HFFc6 (cell line): ENCODE measurements around the gene RBMS2. TPM values are rescaled to one million over a fixed set of nuclear protein-coding genes. Genes with fewer than 3 reads are reported as not detected.

Experiments
- DNase-seq: peaks from one replicate; pipeline ENCODE4 v3.0.0-alpha.2; 2018
- H3K27ac Mint-ChIP-seq: 2 replicates; pipeline ENCODE4 v1.8.0; 2020; ENCODE audit warnings: mild to moderate bottlenecking, mixed read lengths
- H3K27me3 Mint-ChIP-seq: 2 replicates; pipeline ENCODE4 v1.8.0; 2021; ENCODE audit warnings: mild to moderate bottlenecking, moderate library complexity, mixed read lengths; ENCODE audit not compliant: insufficient read depth
- H3K36me3 Mint-ChIP-seq: 2 replicates; pipeline ENCODE4 v1.8.0; 2021; ENCODE audit warnings: low read depth, mixed read lengths
- H3K4me1 Mint-ChIP-seq: 2 replicates; pipeline ENCODE4 v1.8.0; 2020; ENCODE audit warnings: low read depth, mixed read lengths
- H3K4me3 Mint-ChIP-seq: 2 replicates; pipeline ENCODE4 v1.8.0; 2020; ENCODE audit warnings: mild to moderate bottlenecking, moderate library complexity, mixed read lengths
- H3K9me3 Mint-ChIP-seq: 2 replicates; pipeline ENCODE4 v1.8.0; 2020; ENCODE audit warnings: mild to moderate bottlenecking, mixed read lengths
- total RNA-seq, 6 experiments: library from RNA; stranded (reverse); fragmentation: NEBNext Ultra II Directional; extraction: Animal tissue kit (Norgen Biotek cat#: 25700); gene quantifications; 2 replicates in 1 of 6; 3 replicates in 5 of 6; pipeline ENCODE4 v1.2.3, GENCODE V29; 2021
- TF ChIP-seq, protein P1 (sequence below): fragments of 200-600 bp; sonication (generic); IDR thresholded peaks from 2 replicates; pipeline ENCODE4 v1.5.0; 2021; ENCODE audit warnings: antibody characterized with exemption, mild to moderate bottlenecking

Gene RBMS2
- total RNA-seq, 6 experiments from 2014 or later: 77.0 to 83.2 (median 81.7) TPM

DNA sequence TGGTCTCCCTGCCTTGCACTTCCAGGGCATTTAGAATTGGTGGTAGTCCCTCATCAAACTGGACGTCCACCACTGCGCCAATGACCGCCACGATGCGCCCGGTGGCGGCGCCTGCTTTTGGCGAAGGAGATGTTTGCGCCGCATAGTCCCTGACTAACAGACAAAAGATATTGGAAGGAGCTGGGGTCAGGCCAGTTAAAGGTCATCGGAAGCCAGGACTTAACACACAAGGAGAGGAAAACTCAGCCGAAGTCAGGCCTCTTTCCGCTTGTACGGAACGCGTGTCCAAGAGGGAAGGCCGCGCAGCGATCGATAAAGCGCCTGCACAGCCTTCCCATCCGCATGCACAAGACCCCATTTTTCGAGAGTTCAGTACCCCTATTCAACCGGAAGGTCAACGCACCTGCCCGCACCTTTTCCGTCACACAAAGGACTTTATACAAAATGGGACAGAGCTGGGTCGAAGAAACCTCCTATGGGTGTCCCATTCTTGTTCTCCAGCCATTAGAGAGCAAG lies 123.6 kb downstream of the RBMS2 start:
- TF ChIP-seq, protein P1, sequence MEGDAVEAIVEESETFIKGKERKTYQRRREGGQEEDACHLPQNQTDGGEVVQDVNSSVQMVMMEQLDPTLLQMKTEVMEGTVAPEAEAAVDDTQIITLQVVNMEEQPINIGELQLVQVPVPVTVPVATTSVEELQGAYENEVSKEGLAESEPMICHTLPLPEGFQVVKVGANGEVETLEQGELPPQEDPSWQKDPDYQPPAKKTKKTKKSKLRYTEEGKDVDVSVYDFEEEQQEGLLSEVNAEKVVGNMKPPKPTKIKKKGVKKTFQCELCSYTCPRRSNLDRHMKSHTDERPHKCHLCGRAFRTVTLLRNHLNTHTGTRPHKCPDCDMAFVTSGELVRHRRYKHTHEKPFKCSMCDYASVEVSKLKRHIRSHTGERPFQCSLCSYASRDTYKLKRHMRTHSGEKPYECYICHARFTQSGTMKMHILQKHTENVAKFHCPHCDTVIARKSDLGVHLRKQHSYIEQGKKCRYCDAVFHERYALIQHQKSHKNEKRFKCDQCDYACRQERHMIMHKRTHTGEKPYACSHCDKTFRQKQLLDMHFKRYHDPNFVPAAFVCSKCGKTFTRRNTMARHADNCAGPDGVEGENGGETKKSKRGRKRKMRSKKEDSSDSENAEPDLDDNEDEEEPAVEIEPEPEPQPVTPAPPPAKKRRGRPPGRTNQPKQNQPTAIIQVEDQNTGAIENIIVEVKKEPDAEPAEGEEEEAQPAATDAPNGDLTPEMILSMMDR: no peak; the same call in 1 of the 2 replicates
- peak overlapping the region; percentile 98 for H3K4me3 Mint-ChIP-seq
- H3K27me3 Mint-ChIP-seq: peaks cover 1% of the 10 kb centered on the region
- H3K9me3 Mint-ChIP-seq: no peaks in the 10 kb centered on the region
- DNase-seq: no peak
- H3K27ac Mint-ChIP-seq: peak overlapping the region; percentile 98
- H3K36me3 Mint-ChIP-seq: peaks cover 42% of the 10 kb centered on the region
- H3K4me1 Mint-ChIP-seq: peaks cover 25% of the 10 kb centered on the region

Other genes with a start within 250 kb of the RBMS2 start
- gene CS, start 221.5 kb upstream of the RBMS2 start, total RNA-seq: 100 to 1,000 TPM; 196 to 247 (median 232) TPM
- gene CNPY2, start 205.8 kb upstream of the RBMS2 start, total RNA-seq: 100 to 1,000 TPM; 177 to 275 (median 188) TPM
- 10 to 100 TPM in 5 of 6 experiments, 1 to 10 TPM in 1; 9.0 to 16.7 (median 14.6) TPM for gene PAN2, start 187.8 kb upstream of the RBMS2 start, total RNA-seq
- gene IL23A, start 182.9 kb upstream of the RBMS2 start, total RNA-seq: under 1 TPM in 1 of 6 experiments, not detected in 5; 0.38 TPM
- 100 to 1,000 TPM in 2 of 6 experiments, 10 to 100 TPM in 4; 78.6 to 105 (median 95.2) TPM for gene STAT2, start 161.7 kb upstream of the RBMS2 start, total RNA-seq
- gene APOF, start 159.0 kb upstream of the RBMS2 start, total RNA-seq: not detected
- gene TIMELESS, start 72.4 kb upstream of the RBMS2 start, total RNA-seq: 10 to 100 TPM; 10.4 to 23.1 (median 21.3) TPM
- under 1 TPM in 1 of 6 experiments, not detected in 5; 0.28 TPM for gene MIP, start 67.2 kb upstream of the RBMS2 start, total RNA-seq
- gene SPRYD4, start 53.2 kb upstream of the RBMS2 start, total RNA-seq: 1 to 10 TPM; 2.4 to 2.9 (median 2.5) TPM
- gene GLS2, start 33.7 kb upstream of the RBMS2 start, total RNA-seq: not detected
- 10 to 100 TPM; 54.2 to 60.4 (median 57.3) TPM for gene BAZ2A, start 108.5 kb downstream of the RBMS2 start, total RNA-seq
- gene ATP5F1B, start 124.2 kb downstream of the RBMS2 start, total RNA-seq: 100 to 1,000 TPM; 690 to 799 (median 765) TPM
- 100 to 1,000 TPM; 177 to 229 (median 216) TPM for gene PTGES3, start 166.5 kb downstream of the RBMS2 start, total RNA-seq
- 100 to 1,000 TPM; 716 to 840 (median 802) TPM for gene NACA, start 203.5 kb downstream of the RBMS2 start, total RNA-seq
- gene PRIM1, start 230.5 kb downstream of the RBMS2 start, total RNA-seq: 10 to 100 TPM in 4 of 6 experiments, 1 to 10 TPM in 2; 5.8 to 13.1 (median 10.7) TPM
- 1 to 10 TPM in 5 of 6 experiments, under 1 TPM in 1; 0.88 to 3.2 (median 1.6) TPM for gene HSD17B6, start 241.5 kb downstream of the RBMS2 start, total RNA-seq